GM12878 (cell line): ENCODE measurements around the gene CHRNG. TPM values are rescaled to one million over a fixed set of nuclear protein-coding genes. Genes with fewer than 3 reads are reported as not detected.

Experiments
- ATF2 ChIP-seq: IDR thresholded peaks from 2 replicates; pipeline ENCODE4 v1.6.1; 2012; ENCODE audit warnings: low read length, inconsistent platforms
- ETV6 ChIP-seq, 2 experiments: fragments of 450-650 bp in 1 of 2; IDR thresholded peaks in 1 of 2; conservative IDR thresholded peaks in 1 of 2; 2 replicates each; pipeline ENCODE4 v1.6.1; 2014; ENCODE audit warnings: antibody characterized with exemption in 1 of 2, borderline replicate concordance in 1 of 2, low read depth in 1 of 2, mild to moderate bottlenecking in 1 of 2, moderate library complexity in 1 of 2
- IRF3 ChIP-seq: fragments of 450-650 bp; IDR thresholded peaks from 2 replicates; pipeline ENCODE4 v1.6.1; 2014; ENCODE audit warnings: mild to moderate bottlenecking
- MYB ChIP-seq: fragments of 150-350 bp; IDR thresholded peaks from 2 replicates; pipeline ENCODE4 v1.6.1; 2014; ENCODE audit warnings: mild to moderate bottlenecking, low read depth, low read length, borderline replicate concordance
- MYC ChIP-seq: IDR thresholded peaks from 2 replicates; pipeline ENCODE4 v1.6.1; 2011; ENCODE audit warnings: mild to moderate bottlenecking, low read length, moderate library complexity, inconsistent platforms; ENCODE audit not compliant: insufficient read depth, insufficient replicate concordance, insufficient read length, severe bottlenecking
- RAD21 ChIP-seq: IDR thresholded peaks from 2 replicates; pipeline ENCODE4 v1.6.1; 2011; ENCODE audit warnings: mild to moderate bottlenecking, low read depth, low read length, moderate library complexity; ENCODE audit not compliant: insufficient read depth
- SREBF1 ChIP-seq: IDR thresholded peaks from 2 replicates; pipeline ENCODE4 v1.6.1; 2012; ENCODE audit warnings: mild to moderate bottlenecking, low read length
- ZBTB40 ChIP-seq: fragments of 450-650 bp; IDR thresholded peaks from 2 replicates; pipeline ENCODE4 v1.6.1; 2016; ENCODE audit warnings: mild to moderate bottlenecking, moderate library complexity, borderline replicate concordance
- polyA plus RNA-seq, 11 experiments: library from polyadenylated mRNA; depleted of rRNA in 4 of 11; unstranded in 6 of 11; stranded (reverse) in 5 of 11; fragments of >200 nt; fragmentation: Nextera tagmentation in 4 of 11; fragmentation: Illumina TruSeq in 1 of 11; extraction: Ambion mirVana in 4 of 11; extraction: Trizol in 1 of 11; gene quantifications; 1 replicate in 1 of 11; 2 replicates in 10 of 11; pipeline versions ENCODE4 v1.2.1 to v1.2.3, GENCODE V29; 2011 to 2016; ENCODE audit warnings: inconsistent platforms in 2 of 11, missing spikeins in 2 of 11, low read depth in 1 of 11
- total RNA-seq, 4 experiments: library from RNA; depleted of rRNA in 3 of 4; stranded (reverse); fragments of >200 nt in 3 of 4; fragmentation: Illumina TruSeq in 1 of 4; extraction: Trizol in 1 of 4; gene quantifications; 2 replicates each; pipeline versions ENCODE4 v1.2.1 to v1.2.3, GENCODE V29; 2013 to 2021

The CHRNG gene
- total and polyA plus RNA-seq, 10 of the 15 experiments (the other 5 are each of a cell fraction or from before 2014, with no cell fraction given): 0.17 TPM; not detected in 9

GRCh38 chr2:232502511-232502910, 37.0 kb upstream of the CHRNG start (continued):
- TF ChIP-seq MYC: no peak
- no peak for TF ChIP-seq ZBTB40
- no peak for TF ChIP-seq ETV6 (conservative IDR thresholded peaks at IDR 0.05 in 1 of 2, IDR thresholded peaks at IDR 0.05 in 1 of 2; ENCODE audit: borderline replicate concordance in 1 of 2, low read depth in 1 of 2)
- no peak for TF ChIP-seq IRF3
- no peak for TF ChIP-seq RAD21
- TF ChIP-seq ATF2: no peak
- no peak for TF ChIP-seq MYB
- TF ChIP-seq SREBF1: no peak
